GM12891 (cell line): ENCODE data around the gene ZDHHC11.
"Not testable (repeated sequence)": the region's sequence is repeated elsewhere in the genome, so short reads cannot be mapped to it uniquely, and the experiment has no call there.

Experiments
- DNase-seq: peaks from one replicate; pipeline ENCODE4 v3.0.0; 2011; ENCODE audit warnings: low spot score; ENCODE audit not compliant: insufficient read length
- FAIRE-seq: peaks from 2 replicates; lab custom pipeline; 2011; peaks lifted over from hg19 to GRCh38; lab: Jason Lieb, UNC
- PAX5 ChIP-seq: IDR thresholded peaks from 2 replicates; pipeline ENCODE4 v1.6.1; 2011; ENCODE audit warnings: low read length, moderate library complexity, mild to moderate bottlenecking; ENCODE audit not compliant: insufficient read depth, severe bottlenecking
- POLR2A ChIP-seq: IDR thresholded peaks from 2 replicates; pipeline ENCODE4 v1.6.1; 2011; ENCODE audit warnings: low read depth, low read length, control low read depth
- POLR2AphosphoS5 ChIP-seq: IDR thresholded peaks from 2 replicates; pipeline ENCODE4 v1.6.1; 2011; ENCODE audit warnings: low read depth, low read length, control low read depth
- POU2F2 ChIP-seq: IDR thresholded peaks from 2 replicates; pipeline ENCODE4 v1.6.1; 2011; ENCODE audit warnings: low read depth, mild to moderate bottlenecking, control low read depth, low read length, moderate library complexity
- SPI1 ChIP-seq: IDR thresholded peaks from 2 replicates; pipeline ENCODE4 v1.6.1; 2011; ENCODE audit warnings: low read depth, low read length, control low read depth
- TAF1 ChIP-seq: IDR thresholded peaks from 2 replicates; pipeline ENCODE4 v1.6.1; 2011; ENCODE audit warnings: low read depth, low read length, control low read depth

Gene ZDHHC11

GRCh38 chr5:766666-767431 is 83.9 kb downstream of the ZDHHC11 start:
- no peak for FAIRE-seq
- no peak for TF ChIP-seq PAX5
- no peak for TF ChIP-seq POLR2A
- TF ChIP-seq SPI1 = no peak
- TF ChIP-seq POU2F2 = no peak
- no peak for TF ChIP-seq POLR2AphosphoS5
- TF ChIP-seq TAF1 = no peak
- no peak for DNase-seq

- TF ChIP-seq POLR2A (no peak), POU2F2 (no peak), TAF1 (no peak), POLR2AphosphoS5 (no peak), SPI1 (no peak)
- DNase-seq (no peak), FAIRE-seq (no peak)
Measured at GRCh38 chr5:765948-766631, 84.7 kb downstream of the ZDHHC11 start.

- DNase-seq (no peak), FAIRE-seq (no peak)
- TF ChIP-seq TAF1 (no peak), SPI1 (no peak), POLR2A (no peak), POU2F2 (no peak), PAX5 (no peak), POLR2AphosphoS5 (no peak)
Measured at GRCh38 chr5:763998-764781, 86.6 kb downstream of the ZDHHC11 start.

- TF ChIP-seq PAX5 (no peak), SPI1 (no peak), POLR2A (no peak), POLR2AphosphoS5 (no peak), POU2F2 (no peak), TAF1 (no peak)
- DNase-seq = no peak
- no peak for FAIRE-seq
Measured at GRCh38 chr5:763397-763796, 87.4 kb downstream of the ZDHHC11 start.

- FAIRE-seq, DNase-seq: not testable (repeated sequence)
Measured at GRCh38 chr5:762996-763395, 87.8 kb downstream of the ZDHHC11 start.

GRCh38 chr5:761854-762710 is 88.7 kb downstream of the ZDHHC11 start:
- FAIRE-seq = no peak
- no peak for TF ChIP-seq TAF1
- no peak for TF ChIP-seq PAX5
- no peak for TF ChIP-seq POLR2A
- no peak for TF ChIP-seq SPI1
- no peak for TF ChIP-seq POU2F2
- TF ChIP-seq POLR2AphosphoS5 = no peak
- no peak for DNase-seq

GRCh38 chr5:761059-761771 is 89.6 kb downstream of the ZDHHC11 start:
- no peak for TF ChIP-seq SPI1
- TF ChIP-seq POLR2AphosphoS5 = no peak
- TF ChIP-seq POU2F2 = no peak
- no peak for TF ChIP-seq POLR2A
- TF ChIP-seq PAX5 = no peak
- no peak for TF ChIP-seq TAF1
- FAIRE-seq = no peak
- DNase-seq = no peak

- TF ChIP-seq TAF1 = no peak
- no peak for TF ChIP-seq POLR2A
- no peak for TF ChIP-seq SPI1
- no peak for TF ChIP-seq POLR2AphosphoS5
- FAIRE-seq (no peak), DNase-seq (no peak)
Measured at GRCh38 chr5:760363-761058, 90.3 kb downstream of the ZDHHC11 start.
